A673 (cell line): Measurements from ENCODE around the gene C1orf122.

Experiments used
- CTCF ChIP-seq: fragments of 300-800, 200-600 bp; sonication (generic); conservative IDR thresholded peaks from 2 replicates; pipeline ENCODE4 v1.5.1; 2017; ENCODE audit warnings: low read depth, mild to moderate bottlenecking, antibody characterized with exemption, low read length, moderate library complexity, mixed read lengths
- EZH2 ChIP-seq: fragments of 200-600 bp; sonication (generic); IDR thresholded peaks from 2 replicates; pipeline ENCODE4 v1.6.1; 2017; ENCODE audit warnings: borderline replicate concordance, low read depth, mild to moderate bottlenecking, mixed read lengths, antibody characterized with exemption, low read length; ENCODE audit not compliant: poor library complexity, severe bottlenecking

DNA sequence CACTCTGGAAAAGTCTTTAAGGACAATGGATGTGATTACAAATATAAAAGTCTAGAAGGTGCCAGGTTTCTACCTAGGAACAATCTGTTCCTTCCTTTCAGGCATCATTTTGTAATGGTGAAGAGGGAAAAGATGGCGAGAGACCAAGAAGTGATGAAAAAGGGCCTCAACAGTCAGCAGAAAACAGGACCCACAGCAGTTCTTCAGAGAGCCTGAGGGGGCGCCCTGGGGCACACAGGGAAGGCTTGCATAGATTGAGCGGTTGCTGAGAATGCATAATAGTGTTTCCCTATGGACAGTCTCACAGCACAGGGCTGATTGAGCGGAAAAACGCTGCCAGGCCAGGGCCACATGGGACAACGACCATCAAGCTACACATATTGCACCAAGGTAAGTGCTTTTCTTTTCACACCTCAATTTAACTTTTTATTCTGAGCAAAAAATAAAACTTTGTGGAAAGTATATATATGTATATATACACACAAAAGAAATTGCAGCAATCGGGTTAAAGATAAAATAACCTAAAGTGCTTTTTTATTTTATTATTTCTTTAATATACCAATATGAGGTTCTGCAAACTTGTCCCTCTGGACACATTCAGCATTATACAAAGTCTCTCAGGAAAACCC is 3.6 kb downstream of the C1orf122 start:
- peak; percentile 94 for TF ChIP-seq CTCF
- TF ChIP-seq EZH2 = no peak
